ENCODE results near the gene SLC29A1.

SLC29A1 gene

DNA sequence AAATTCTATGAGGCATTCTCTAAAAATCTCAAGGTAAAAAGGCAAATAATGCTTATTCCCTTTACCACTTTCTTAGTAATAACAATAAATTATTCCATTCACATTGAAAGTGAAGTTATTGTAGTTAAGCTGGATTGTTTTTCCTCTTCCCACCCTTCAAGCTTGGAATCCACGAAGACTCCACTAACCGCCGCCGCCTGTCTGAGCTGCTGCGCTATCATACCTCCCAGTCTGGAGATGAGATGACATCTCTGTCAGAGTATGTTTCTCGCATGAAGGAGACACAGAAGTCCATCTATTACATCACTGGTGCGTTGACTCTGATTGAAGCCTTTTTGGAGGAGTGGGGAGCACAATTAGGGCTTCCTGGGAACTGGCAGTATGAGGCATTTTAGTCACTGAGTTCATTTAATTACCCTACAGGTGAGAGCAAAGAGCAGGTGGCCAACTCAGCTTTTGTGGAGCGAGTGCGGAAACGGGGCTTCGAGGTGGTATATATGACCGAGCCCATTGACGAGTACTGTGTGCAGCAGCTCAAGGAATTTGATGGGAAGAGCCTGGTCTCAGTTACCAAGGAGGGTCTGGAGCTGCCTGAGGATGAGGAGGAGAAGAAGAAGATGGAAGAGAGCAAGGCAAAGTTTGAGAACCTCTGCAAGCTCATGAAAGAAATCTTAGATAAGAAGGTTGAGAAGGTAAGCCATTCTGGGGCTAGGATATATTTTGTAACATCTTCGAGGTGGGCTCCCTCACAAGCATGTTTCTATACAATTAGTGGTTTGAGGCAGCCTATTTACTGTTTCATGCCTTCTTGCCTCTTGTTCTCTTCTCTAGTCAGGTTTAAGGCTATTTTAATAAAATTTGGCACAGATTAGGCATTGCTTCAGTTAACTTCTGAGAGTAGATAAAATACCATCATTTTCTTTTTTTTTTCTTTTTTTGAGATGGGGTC is 28.5 kb downstream of the SLC29A1 start:
- in situ Hi-C loops (cut with HindIII; ENCODE audit: low sequenced_read_pairs), result no loop called here

DNA sequence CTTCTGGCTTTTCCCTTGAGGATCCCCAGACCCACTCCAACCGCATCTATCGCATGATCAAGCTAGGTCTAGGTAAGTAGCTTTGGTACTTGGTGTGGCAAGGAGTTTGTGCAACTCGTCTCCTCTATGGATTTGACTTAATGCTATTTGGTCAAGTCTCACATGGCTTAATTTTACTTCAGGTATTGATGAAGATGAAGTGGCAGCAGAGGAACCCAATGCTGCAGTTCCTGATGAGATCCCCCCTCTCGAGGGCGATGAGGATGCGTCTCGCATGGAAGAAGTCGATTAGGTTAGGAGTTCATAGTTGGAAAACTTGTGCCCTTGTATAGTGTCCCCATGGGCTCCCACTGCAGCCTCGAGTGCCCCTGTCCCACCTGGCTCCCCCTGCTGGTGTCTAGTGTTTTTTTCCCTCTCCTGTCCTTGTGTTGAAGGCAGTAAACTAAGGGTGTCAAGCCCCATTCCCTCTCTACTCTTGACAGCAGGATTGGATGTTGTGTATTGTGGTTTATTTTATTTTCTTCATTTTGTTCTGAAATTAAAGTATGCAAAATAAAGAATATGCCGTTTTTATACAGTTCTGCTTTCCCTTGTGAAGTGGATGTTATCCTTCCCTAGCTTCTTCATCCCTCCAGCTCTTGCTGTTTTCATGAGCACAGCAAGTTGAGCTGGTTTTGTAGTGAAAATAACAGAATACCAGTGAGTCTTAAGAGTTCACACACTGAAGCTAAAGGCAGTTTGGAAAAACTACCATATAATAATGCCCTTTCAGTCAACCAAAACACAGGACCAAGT is 30.1 kb downstream of the SLC29A1 start:
- in situ Hi-C loops (cut with HindIII; ENCODE audit: low sequenced_read_pairs), result no loop called here

DNA sequence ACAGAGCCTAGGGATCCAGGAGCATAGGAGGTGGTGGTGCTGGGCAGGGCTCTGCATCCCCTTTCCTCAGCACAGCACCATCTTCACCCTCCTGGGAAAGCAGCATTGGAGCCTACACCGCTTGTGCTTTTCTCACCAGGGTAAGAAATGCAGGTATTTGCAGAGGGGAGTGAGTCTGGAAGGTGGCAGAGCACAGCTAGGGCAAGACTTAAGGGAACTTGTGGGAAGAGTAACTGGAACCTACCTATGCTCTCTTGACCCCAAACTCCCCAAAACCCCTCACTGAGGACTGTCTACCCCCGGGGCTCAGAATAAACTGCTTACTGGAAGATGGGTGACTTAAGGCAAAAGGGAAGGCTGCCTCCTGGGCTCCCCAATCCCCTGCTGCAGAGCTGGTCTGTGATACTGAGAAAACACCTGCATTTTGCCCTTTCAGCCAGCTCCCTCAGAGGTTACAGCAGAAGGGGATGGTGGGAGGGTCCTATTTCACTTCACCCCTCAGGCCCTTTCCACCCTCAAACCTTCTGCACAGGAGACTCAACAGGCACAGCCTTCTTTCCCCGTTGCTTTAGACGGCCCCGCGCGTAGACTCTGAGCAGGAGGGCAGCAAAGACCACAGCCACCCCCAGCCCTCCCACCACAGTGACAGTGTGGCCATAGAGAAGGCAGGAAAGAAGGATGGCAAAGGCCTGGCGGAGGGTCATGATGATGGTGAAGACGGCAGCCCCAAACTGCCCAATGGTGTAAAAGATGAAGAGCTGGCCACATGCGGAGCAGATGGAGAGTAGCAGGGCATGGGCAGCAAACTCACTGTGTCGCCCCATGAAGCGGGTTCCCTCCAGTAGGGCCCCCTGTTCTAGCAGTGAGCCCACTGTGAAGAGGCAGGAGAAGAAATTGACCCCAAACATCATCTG is 31.1 kb downstream of the SLC29A1 start:
- in situ Hi-C loops (cut with HindIII; ENCODE audit: low sequenced_read_pairs), result loop anchor here (5.0 kb wide), 1 partner anchor 102 kb away; no protein-coding TSS in a partner anchor

- in situ Hi-C loops (cut with HindIII; ENCODE audit: low sequenced_read_pairs), result loop anchor here (5.0 kb wide), 1 partner anchor 103 kb away; no protein-coding TSS in a partner anchor
Measured at GRCh38 chr6:44255105-44255808, 31.9 kb downstream of the SLC29A1 start.

DNA sequence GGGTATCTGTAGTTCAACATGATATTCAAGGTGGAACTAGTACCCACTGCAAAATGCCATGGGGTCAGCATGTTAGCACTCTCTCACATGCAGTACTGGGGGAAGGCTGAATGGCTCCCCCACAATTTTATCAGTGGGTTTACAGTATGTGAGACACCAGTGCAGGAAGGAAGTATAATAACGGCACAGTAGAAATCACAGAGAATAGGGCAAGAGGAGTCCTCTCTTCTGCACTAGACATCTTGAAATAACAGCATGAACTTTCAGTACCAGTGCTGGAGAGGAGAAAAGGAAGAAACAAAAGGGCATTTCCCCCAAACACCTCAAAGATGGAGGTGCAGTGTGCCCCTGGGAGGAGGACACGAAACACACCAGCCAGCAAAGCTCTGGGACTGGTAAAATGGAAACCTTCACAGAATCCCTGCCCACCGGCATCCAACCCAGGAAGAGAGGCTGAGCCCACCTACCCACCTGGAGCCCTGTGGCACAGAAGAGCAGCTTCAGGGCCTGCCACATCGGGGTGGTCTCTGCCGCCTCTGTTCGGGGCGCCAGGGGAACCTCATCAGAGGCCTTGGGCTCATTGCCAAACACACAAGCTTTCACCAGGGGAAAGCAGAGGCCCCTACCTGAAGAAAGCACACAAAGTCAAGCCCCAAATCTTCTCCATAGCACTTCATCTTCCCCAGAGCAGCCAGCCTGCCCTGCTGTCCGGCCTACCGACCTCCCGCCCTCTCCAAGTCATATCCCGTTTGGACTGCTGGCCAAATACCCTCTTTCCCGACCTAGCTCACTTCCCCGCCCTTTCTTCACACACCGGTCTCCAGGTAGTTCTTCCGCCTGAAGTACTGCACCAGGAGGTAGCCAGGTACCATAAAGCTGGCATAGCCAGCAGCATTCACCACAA is 32.7 kb downstream of the SLC29A1 start:
- in situ Hi-C loops (cut with HindIII; ENCODE audit: low sequenced_read_pairs), result loop anchor here (5.0 kb wide), 1 partner anchor 104 kb away; no protein-coding TSS in a partner anchor

DNA sequence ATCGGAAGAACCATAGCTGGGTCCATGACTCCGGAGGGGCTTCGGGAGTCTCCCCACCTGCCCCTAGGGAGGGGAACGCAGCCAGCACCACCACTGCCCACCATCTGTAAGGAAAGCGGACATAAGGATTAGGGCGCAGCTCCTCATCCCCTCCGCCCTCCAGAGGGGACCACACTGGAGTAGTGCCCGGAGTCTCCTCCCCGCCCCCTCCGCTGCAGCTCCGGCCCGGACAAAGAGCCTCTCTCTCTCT is 33.3 kb downstream of the SLC29A1 start:
- in situ Hi-C loops (cut with HindIII; ENCODE audit: low sequenced_read_pairs), result loop anchor here (5.0 kb wide), 1 partner anchor 104 kb away; no protein-coding TSS in a partner anchor

GRCh38 chr6:44257025-44257752 is 33.8 kb downstream of the SLC29A1 start, which contains the start of gene SLC35B2:
Gene SLC35B2, minus strand, starts transcription at chr6:44257528. Its CDS starts 118 bp downstream, at chr6:44257410.
- in situ Hi-C loops (cut with HindIII; ENCODE audit: low sequenced_read_pairs), result loop anchor here (5.0 kb wide), 1 partner anchor 105 kb away; no protein-coding TSS in a partner anchor

DNA sequence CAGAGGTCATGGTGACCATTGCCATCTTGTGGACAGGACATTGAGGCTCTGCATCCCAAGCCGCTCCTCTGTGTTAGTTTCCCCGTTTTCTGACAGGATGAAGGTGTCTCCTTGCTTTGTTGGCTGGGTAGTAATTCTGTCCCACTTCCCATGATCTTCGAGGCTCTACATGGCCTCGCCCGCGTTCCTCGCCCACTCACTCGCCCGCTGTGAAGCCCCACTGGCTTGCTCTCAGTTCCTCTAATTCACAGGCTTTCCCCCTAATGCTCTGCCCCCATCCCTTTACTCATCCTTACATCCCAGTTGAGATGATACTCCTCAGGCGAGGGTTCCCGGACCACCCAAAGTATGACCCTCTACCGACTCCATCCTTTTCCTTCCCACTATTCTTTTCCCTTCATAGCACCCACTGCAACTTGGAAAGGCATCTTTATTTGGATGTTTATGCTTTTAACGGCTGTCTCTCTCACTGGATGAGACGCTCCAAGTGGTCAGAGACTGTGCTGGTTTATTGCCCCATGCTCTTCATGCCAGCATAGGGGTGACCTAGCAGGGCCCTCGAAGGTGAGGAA is 34.4 kb downstream of the SLC29A1 start:
- in situ Hi-C loops (cut with HindIII; ENCODE audit: low sequenced_read_pairs), result loop anchor here (5.0 kb wide), 1 partner anchor 106 kb away; no protein-coding TSS in a partner anchor

- in situ Hi-C loops (cut with HindIII; ENCODE audit: low sequenced_read_pairs), result loop anchor here (5.0 kb wide), 1 partner anchor 106 kb away; no protein-coding TSS in a partner anchor
Measured at GRCh38 chr6:44258325-44258863, 35.0 kb downstream of the SLC29A1 start.

GRCh38 chr6:44258921-44259320 is 35.5 kb downstream of the SLC29A1 start:
- in situ Hi-C loops (cut with HindIII; ENCODE audit: low sequenced_read_pairs), result loop anchor here (5.0 kb wide), 1 partner anchor 107 kb away; no protein-coding TSS in a partner anchor

- in situ Hi-C loops (cut with HindIII; ENCODE audit: low sequenced_read_pairs), result no loop called here
Measured at GRCh38 chr6:44260011-44260410, 36.6 kb downstream of the SLC29A1 start.

DNA sequence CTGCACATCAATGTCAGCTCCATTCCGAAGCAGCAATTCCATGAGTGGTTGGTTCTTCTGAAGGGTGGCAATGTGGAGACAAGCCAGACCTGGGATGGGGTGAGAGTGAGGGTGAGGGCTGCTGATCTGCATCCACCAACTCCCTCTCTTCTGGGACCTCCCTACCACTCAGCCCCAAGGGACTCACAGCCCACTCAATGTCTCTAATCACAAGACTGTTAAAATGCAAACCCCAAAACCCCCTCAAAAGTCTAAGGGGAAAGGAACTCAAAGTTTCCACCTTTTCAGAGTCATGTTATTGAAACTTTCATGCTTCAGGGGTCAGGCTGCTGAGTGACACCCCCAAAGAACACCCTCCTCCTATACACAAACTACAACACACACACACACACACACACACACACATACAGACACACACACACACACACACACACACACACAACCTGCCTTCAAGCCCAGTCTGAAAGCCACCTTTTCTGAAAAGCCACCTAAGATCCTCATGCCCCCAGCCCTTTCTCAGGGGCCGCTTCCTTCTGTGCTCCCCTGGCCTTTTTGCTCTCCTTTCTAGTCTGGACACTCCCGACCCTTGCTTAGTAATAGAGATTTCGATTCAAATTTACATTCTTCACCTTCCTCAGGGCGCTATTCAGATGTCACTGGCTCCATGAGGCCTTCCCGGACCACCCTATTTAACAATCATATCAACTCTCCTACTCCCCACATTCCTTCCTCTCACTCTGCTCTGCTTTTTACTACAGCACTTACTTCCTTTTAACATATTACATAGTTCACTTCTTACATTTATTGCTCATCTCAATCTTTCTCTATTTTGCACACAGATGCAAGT is 37.3 kb downstream of the SLC29A1 start:
- in situ Hi-C loops (cut with HindIII; ENCODE audit: low sequenced_read_pairs), result no loop called here

DNA sequence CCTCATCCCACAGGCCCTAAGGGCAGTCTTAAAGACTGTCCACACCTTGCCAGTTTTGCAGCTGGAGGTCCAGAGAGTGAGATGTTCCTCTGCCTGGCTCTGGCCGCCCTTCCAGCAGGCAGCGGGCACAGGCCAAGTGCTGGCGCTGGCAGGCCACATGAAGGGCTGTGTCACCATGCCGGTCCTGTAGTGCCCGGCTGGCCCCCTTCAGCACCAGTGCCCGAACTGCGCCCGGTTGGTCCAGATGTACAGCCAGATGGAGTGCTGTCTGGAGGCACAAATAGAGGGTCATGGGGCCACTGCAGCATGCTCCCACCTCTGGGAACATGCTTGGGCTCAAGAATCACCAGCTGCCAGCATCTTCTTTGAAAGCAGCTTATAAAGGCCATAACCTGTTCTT is 38.2 kb downstream of the SLC29A1 start:
- in situ Hi-C loops (cut with HindIII; ENCODE audit: low sequenced_read_pairs), result no loop called here

- in situ Hi-C loops (cut with HindIII; ENCODE audit: low sequenced_read_pairs), result no loop called here
Measured at GRCh38 chr6:44262467-44263353, 39.3 kb downstream of the SLC29A1 start.

DNA sequence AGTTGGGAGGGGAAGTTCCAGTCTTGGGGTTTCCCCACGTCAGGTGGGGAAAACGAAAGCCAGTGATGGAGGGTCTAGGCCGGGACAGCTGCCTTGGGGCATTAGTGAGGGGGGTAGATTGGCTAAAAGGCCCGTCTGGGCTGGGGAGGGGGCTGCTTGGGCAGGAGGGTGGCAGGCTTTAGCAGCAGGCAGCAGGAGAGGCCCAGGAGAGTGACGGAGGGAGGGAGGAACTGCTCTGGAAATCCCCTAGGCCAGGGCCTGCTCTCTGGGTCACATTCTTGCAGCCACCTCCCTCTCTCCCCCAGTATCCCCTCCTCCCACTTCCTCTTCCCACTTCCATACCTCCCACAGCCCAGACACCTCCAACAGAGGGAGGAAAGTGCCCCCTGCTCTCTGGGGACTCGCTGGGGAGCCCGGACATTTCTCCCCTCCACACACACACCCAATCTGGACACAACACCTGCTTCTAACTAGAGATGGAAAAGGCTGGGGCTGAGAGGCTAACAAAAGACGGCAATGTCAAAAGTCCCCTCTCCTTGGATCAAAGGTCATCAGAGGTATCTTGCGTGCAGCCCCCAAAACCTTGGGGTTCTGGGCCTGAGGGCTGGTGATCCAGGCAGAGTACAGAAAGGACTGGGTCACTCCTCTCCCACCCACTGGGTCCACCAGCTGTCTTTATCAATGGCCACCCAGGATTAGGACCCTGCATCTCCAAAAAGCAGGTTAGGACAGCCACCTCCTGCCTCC is 40.1 kb downstream of the SLC29A1 start:
- in situ Hi-C loops (cut with HindIII; ENCODE audit: low sequenced_read_pairs), result no loop called here
